Esophagus muscularis mucosa (tissue), 4 donors: Measurements from ENCODE around the gene FILIP1L. TPM values are rescaled to one million over a fixed set of nuclear protein-coding genes. Genes with fewer than 3 reads are reported as not detected.
A peak's percentile ranks its signal among the peaks of the same experiment; 100 is the strongest.

Experiments used
- DNase-seq: peaks from one replicate; pipeline ENCODE4 v3.0.0-alpha.2; 2017; ENCODE audit errors: extremely low spot score
- H3K27ac ChIP-seq, 4 donors: fragments of 200-600 bp; sonication (generic); replicated peaks in 1 of 4; 1 replicate in 3 of 4; 2 replicates in 1 of 4; pipeline ENCODE4 v1.5.1; 2016 to 2019; ENCODE audit warnings: mild to moderate bottlenecking in 1 of 4
- H3K27me3 ChIP-seq, 4 donors: fragments of 200-600 bp; sonication (generic); one replicate each; pipeline versions ENCODE4 v1.5.1 to v1.6.0; 2016 to 2019
- H3K36me3 ChIP-seq, 4 donors: fragments of 200-600 bp; sonication (generic); one replicate each; pipeline ENCODE4 v1.5.1; 2016 to 2019
- H3K4me1 ChIP-seq, 4 donors: fragments of 200-600 bp; sonication (generic); one replicate each; pipeline ENCODE4 v1.5.1; 2016 to 2019
- H3K4me3 ChIP-seq, 4 donors: fragments of 200-600 bp; sonication (generic); 1 replicate in 2 of 4; 2 replicates in 2 of 4; pipeline ENCODE4 v1.5.1; 2016 to 2019; ENCODE audit warnings: mild to moderate bottlenecking in 4 of 4, moderate library complexity in 1 of 4
- H3K9me3 ChIP-seq, 4 donors: fragments of 200-600 bp; sonication (generic); 1 replicate in 3 of 4; 2 replicates in 1 of 4; pipeline ENCODE4 v1.5.1; 2016 to 2019
- EP300 ChIP-seq: sonication (generic); formaldehyde crosslinking; IDR thresholded peaks from one replicate; pipeline ENCODE4 v1.6.1; 2017; ENCODE audit warnings: antibody characterized with exemption
- POLR2A ChIP-seq: fragments of 450-650 bp; IDR thresholded peaks from one replicate; pipeline ENCODE4 v1.6.1; 2017; ENCODE audit warnings: antibody characterized with exemption, moderate library complexity, mild to moderate bottlenecking, low read depth
- POLR2AphosphoS5 ChIP-seq, 2 donors: sonication (generic); formaldehyde crosslinking; IDR thresholded peaks; one replicate each; pipeline ENCODE4 v1.6.1; 2017; ENCODE audit warnings: antibody characterized with exemption in 2 of 2
- WGBS: methylation state at CpG from one replicate; pipeline ENCODE4 v1.1.5; 2018; 5-methylcytosine and 5-hydroxymethylcytosine counted together
- intact Hi-C: fragments of 100-400 bp; cut with DNase I; formaldehyde crosslinking; loops from one replicate; pipeline ENCODE4 v1.15.1; 2023
- total RNA-seq, 4 donors: library from RNA; depleted of rRNA; stranded (reverse); fragments of >200 nt; gene quantifications; one replicate each; pipeline versions ENCODE4 v1.1.0 to v1.2.1, GENCODE V29; 2016
- TF ChIP-seq, protein P1 (sequence below), 3 experiments: fragments of 200-600 bp in 2 of 3; fragments of 450-650 bp in 1 of 3; sonication (generic) in 2 of 3; IDR thresholded peaks; one replicate each; pipeline ENCODE4 v1.5.1; 2017 to 2019; ENCODE audit warnings: antibody characterized with exemption in 3 of 3, mild to moderate bottlenecking in 2 of 3, moderate library complexity in 1 of 3

FILIP1L gene
- total RNA-seq, 4 donors from 2014 or later, result 120 to 134 (median 127) TPM

DNA sequence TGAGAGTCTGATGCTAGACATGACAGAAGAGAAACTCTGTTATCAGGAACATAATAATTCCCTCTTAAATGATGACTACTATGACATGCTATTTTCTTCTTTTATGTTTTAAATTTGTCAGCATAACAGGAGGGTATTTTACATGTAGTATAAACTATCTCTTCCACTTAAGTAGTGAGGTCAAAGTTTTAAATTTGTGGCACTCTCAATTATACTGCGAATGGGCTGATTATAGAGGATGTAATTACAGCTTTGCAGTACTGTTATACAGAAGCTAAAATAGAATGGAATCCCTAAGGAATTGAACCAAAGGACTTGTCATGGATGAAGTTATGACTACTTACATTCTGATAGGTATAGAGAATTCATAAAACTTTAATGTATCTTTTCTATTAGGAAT, 262.3 kb downstream of the FILIP1L start:
- H3K4me1 ChIP-seq, result peaks cover 16 to 83% (median 42%) of the 10 kb centered on the region in 4 donors

GRCh38 chr3:99850608-99851007, 263.7 kb downstream of the FILIP1L start:
- 93% methylated on average over 6 of the region's 6 CpGs for WGBS
- Histone ChIP-seq H3K9me3 (peaks cover 0 to 6% (median 4%) of the 10 kb centered on the region in 4 donors), H3K27ac (peak overlapping the region in 3 of 4 donors; percentile 18 to 44 (median 19)), H3K36me3 (peaks cover 0 to 49% (median 18%) of the 10 kb centered on the region in 4 donors), H3K4me3 (no peak overlapping the region), H3K27me3 (no peaks in the 10 kb centered on the region), H3K4me1 (peaks cover 27 to 84% (median 44%) of the 10 kb centered on the region in 4 donors)
- DNase-seq, result no peak
- intact Hi-C loops, result no loop called here
- TF ChIP-seq EP300 (no peak), POLR2A (no peak), POLR2AphosphoS5 (IDR thresholded peaks at IDR 0.05) (no peak)
- TF ChIP-seq, protein P1, sequence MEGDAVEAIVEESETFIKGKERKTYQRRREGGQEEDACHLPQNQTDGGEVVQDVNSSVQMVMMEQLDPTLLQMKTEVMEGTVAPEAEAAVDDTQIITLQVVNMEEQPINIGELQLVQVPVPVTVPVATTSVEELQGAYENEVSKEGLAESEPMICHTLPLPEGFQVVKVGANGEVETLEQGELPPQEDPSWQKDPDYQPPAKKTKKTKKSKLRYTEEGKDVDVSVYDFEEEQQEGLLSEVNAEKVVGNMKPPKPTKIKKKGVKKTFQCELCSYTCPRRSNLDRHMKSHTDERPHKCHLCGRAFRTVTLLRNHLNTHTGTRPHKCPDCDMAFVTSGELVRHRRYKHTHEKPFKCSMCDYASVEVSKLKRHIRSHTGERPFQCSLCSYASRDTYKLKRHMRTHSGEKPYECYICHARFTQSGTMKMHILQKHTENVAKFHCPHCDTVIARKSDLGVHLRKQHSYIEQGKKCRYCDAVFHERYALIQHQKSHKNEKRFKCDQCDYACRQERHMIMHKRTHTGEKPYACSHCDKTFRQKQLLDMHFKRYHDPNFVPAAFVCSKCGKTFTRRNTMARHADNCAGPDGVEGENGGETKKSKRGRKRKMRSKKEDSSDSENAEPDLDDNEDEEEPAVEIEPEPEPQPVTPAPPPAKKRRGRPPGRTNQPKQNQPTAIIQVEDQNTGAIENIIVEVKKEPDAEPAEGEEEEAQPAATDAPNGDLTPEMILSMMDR (IDR thresholded peaks at IDR 0.05), result no peak

More for the DNA sequence above, 262.3 kb downstream of the FILIP1L start:
- intact Hi-C loops, result no loop called here
- Histone ChIP-seq H3K9me3 (peaks cover 0 to 6% (median 4%) of the 10 kb centered on the region in 4 donors), H3K27me3 (no peaks in the 10 kb centered on the region), H3K4me3 (no peak overlapping the region), H3K27ac (peak overlapping the region in 2 of 4 donors; percentile 8 to 27), H3K36me3 (peaks cover 0 to 61% (median 18%) of the 10 kb centered on the region in 4 donors)
- DNase-seq, result no peak
- 87% methylated on average over 1 of the region's 1 CpG for WGBS
- no peak for TF ChIP-seq EP300

DNA sequence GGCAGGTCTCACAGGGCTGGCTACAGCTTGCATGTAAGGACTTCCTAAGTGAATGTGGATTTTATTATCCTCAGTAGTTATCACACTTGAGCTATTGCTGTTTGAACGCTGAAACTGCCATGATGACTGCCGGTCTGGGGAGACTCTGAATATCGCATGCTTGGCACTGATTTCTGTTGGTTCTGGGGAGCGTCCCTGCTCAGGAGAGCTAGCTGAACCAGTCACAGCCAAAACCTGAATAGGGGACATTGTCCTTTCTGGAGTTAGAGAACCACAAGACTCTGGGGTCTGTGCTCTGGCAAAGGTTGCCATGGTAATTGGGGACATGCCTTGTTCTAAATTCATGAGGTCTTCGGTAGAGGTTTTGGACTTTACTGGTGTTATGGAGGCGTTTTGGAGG, 265.9 kb downstream of the FILIP1L start:
- peaks cover 47 to 84% (median 55%) of the 10 kb centered on the region in 4 donors for H3K4me1 ChIP-seq
- intact Hi-C loops, result loop anchor here (10.0 kb wide), 1 partner anchor 196 kb away; no protein-coding TSS in a partner anchor

GRCh38 chr3:99846477-99847160, 267.7 kb downstream of the FILIP1L start:
- TF ChIP-seq POLR2A, result no peak
- no peak for TF ChIP-seq EP300
- TF ChIP-seq POLR2AphosphoS5 (IDR thresholded peaks at IDR 0.05), result peak; percentile 25 to 74
- TF ChIP-seq, protein P1 (IDR thresholded peaks at IDR 0.05), result no peak
- 26% methylated on average over 6 of the region's 6 CpGs for WGBS
- H3K36me3 ChIP-seq, result peaks cover 0 to 35% (median 13%) of the 10 kb centered on the region in 4 donors
- peak overlapping the region; percentile 78 to 85 (median 80) for H3K27ac ChIP-seq
- DNase-seq, result no peak
- intact Hi-C loops, result loop anchor here (10.0 kb wide), 1 partner anchor 198 kb away; no protein-coding TSS in a partner anchor
- no peaks in the 10 kb centered on the region for H3K27me3 ChIP-seq
- H3K9me3 ChIP-seq, result peaks cover 0 to 6% (median 2%) of the 10 kb centered on the region in 4 donors
- no peak overlapping the region for H3K4me3 ChIP-seq
- H3K4me1 ChIP-seq, result peaks cover 51 to 83% (median 64%) of the 10 kb centered on the region in 4 donors

More for the DNA sequence above, 265.9 kb downstream of the FILIP1L start:
- no peak for TF ChIP-seq EP300
- TF ChIP-seq, protein P1 (IDR thresholded peaks at IDR 0.05), result no peak
- no peak for TF ChIP-seq POLR2AphosphoS5 (IDR thresholded peaks at IDR 0.05)
- TF ChIP-seq POLR2A, result no peak
- H3K27ac ChIP-seq, result peak overlapping the region; percentile 78 to 85 (median 80)
- H3K27me3 ChIP-seq, result no peaks in the 10 kb centered on the region
- H3K36me3 ChIP-seq, result peaks cover 0 to 39% (median 13%) of the 10 kb centered on the region in 4 donors
- DNase-seq, result no peak
- peaks cover 0 to 6% (median 4%) of the 10 kb centered on the region in 4 donors for H3K9me3 ChIP-seq
- 80% methylated on average over 6 of the region's 6 CpGs for WGBS
- H3K4me3 ChIP-seq, result no peak overlapping the region

- Histone ChIP-seq H3K4me1 (peaks cover 51 to 78% (median 64%) of the 10 kb centered on the region in 4 donors), H3K27ac (peak overlapping the region; percentile 78 to 85 (median 80)), H3K4me3 (no peak overlapping the region), H3K27me3 (no peaks in the 10 kb centered on the region), H3K9me3 (peaks cover 0 to 6% (median 1%) of the 10 kb centered on the region in 4 donors), H3K36me3 (peaks cover 0 to 32% (median 11%) of the 10 kb centered on the region in 4 donors)
- TF ChIP-seq POLR2A, result no peak
- no peak for TF ChIP-seq EP300
- no peak for TF ChIP-seq POLR2AphosphoS5 (IDR thresholded peaks at IDR 0.05)
- TF ChIP-seq, protein P1 (IDR thresholded peaks at IDR 0.05), result no peak
- no peak for DNase-seq
- intact Hi-C loops, result loop anchor here (10.0 kb wide), 1 partner anchor 199 kb away; no protein-coding TSS in a partner anchor
- WGBS, result 37% methylated on average over 2 of the region's 2 CpGs
Observed at GRCh38 chr3:99845999-99846398, 268.3 kb downstream of the FILIP1L start.
